Spleen (tissue), 7 donors: Measurements from ENCODE around the gene RNF26.

Experiments
- CTCF ChIP-seq, 11 experiments: fragments of 200-600 bp in 7 of 11; fragments of 450-650 bp in 4 of 11; sonication (generic) in 4 of 11; IDR thresholded peaks in 8 of 11; conservative IDR thresholded peaks in 3 of 11; 1 replicate in 7 of 11; 2 replicates in 4 of 11; pipeline versions ENCODE4 v1.4.0 to v1.8.0; 2016 to 2021; ENCODE audit warnings: antibody characterized with exemption in 11 of 11, inconsistent platforms in 4 of 11, mild to moderate bottlenecking in 1 of 11
- POLR2AphosphoS5 ChIP-seq, 3 donors: sonication (generic); formaldehyde crosslinking; IDR thresholded peaks; one replicate each; pipeline ENCODE4 v1.5.1; 2017; ENCODE audit warnings: antibody characterized with exemption in 3 of 3
- donor health status: DM: no; HTN: no; CAD: no; lungs with moderate emphysema.
- donor health status: DM: no; HTN: no; CAD: no.
- donor health status: DM: no; HTN: no; CAD: no.

GRCh38 chr11:119382101-119382500 is 47.8 kb downstream of the RNF26 start:
- TF ChIP-seq CTCF (IDR thresholded peaks at IDR 0.05 in 8 of 11, conservative IDR thresholded peaks at IDR 0.05 in 3 of 11) (no peak), POLR2AphosphoS5 (IDR thresholded peaks at IDR 0.05) (no peak)
